Heart left ventricle (tissue), 16 donors: ENCODE results near the gene ACOT4. TPM values are rescaled to one million over a fixed set of nuclear protein-coding genes. Genes with fewer than 3 reads are reported as not detected.

Experiments used
- ATAC-seq, 4 donors: fragments of 200-7000 bp; cut with Tn5 transposase; one replicate each; pipeline ENCODE4 v1.9.1; 2020 to 2022; ENCODE audit warnings: moderate library complexity in 4 of 4, mild to moderate bottlenecking in 3 of 4, moderate number of reproducible peaks in 1 of 4
- DNase-seq, 5 donors: peaks; one replicate each; pipeline ENCODE4 v3.0.0-alpha.2; 2020
- H3K27ac ChIP-seq, 12 donors: fragments of 200-600 bp; sonication (generic) in 4 of 12; one replicate each; pipeline versions ENCODE4 v1.5.0 to v1.8.0; 2016 to 2022; ENCODE audit warnings: mild to moderate bottlenecking in 2 of 12
- H3K27me3 ChIP-seq, 9 donors: fragments of 200-600 bp; sonication (generic) in 2 of 9; one replicate each; pipeline versions ENCODE4 v1.5.1 to v1.8.0; 2016 to 2022; ENCODE audit warnings: mild to moderate bottlenecking in 3 of 9
- H3K36me3 ChIP-seq, 9 donors: fragments of 200-600 bp; sonication (generic) in 2 of 9; one replicate each; pipeline versions ENCODE4 v1.5.0 to v1.8.0; 2018 to 2022; ENCODE audit warnings: mild to moderate bottlenecking in 2 of 9
- H3K4me1 ChIP-seq, 12 donors: fragments of 200-600 bp; sonication (generic) in 4 of 12; one replicate each; pipeline versions ENCODE4 v1.5.0 to v1.8.0; 2016 to 2022; ENCODE audit warnings: mild to moderate bottlenecking in 3 of 12
- H3K4me3 ChIP-seq, 12 donors: fragments of 200-600 bp; sonication (generic) in 4 of 12; one replicate each; pipeline versions ENCODE4 v1.5.0 to v1.8.0; 2017 to 2022; ENCODE audit warnings: mild to moderate bottlenecking in 9 of 12, moderate library complexity in 4 of 12
- H3K9me3 ChIP-seq, 12 donors: fragments of 200-600 bp; sonication (generic) in 4 of 12; one replicate each; pipeline versions ENCODE4 v1.5.0 to v1.8.0; 2016 to 2022; ENCODE audit warnings: mild to moderate bottlenecking in 1 of 12
- POLR2A ChIP-seq, 2 donors: fragments of 450-650 bp; IDR thresholded peaks; one replicate each; pipeline ENCODE4 v1.6.1; 2017; ENCODE audit warnings: antibody characterized with exemption in 2 of 2, mild to moderate bottlenecking in 2 of 2, moderate library complexity in 2 of 2
- WGBS, 4 donors: extraction: QIAGEN DNeasy Blood & Tissue Kit in 2 of 4; methylation state at CpG; one replicate each; pipeline versions ENCODE4 v1.1.5 to v1.1.7; 2013 to 2018; 5-methylcytosine and 5-hydroxymethylcytosine counted together
- intact Hi-C, 10 donors: fragments of 100-400 bp; cut with DNase I; formaldehyde crosslinking; loops; one replicate each; pipeline versions ENCODE4 v1.11.1 to v1.14.2; 2022
- polyA plus RNA-seq, 2 donors: library from polyadenylated mRNA; stranded (reverse); fragments of 200-250 nt; gene quantifications; one replicate each; pipeline ENCODE4 v1.2.3, GENCODE V29; 2013
- total RNA-seq, 9 donors: library from RNA; depleted of rRNA in 2 of 9; stranded (reverse); fragments of >200 nt in 2 of 9; fragmentation: NEBNext Ultra II Directional in 3 of 9; extraction: Animal tissue kit (Norgen Biotek cat#: 25700) in 3 of 9; gene quantifications; one replicate each; pipeline versions ENCODE4 v1.1.0 to v1.2.4, GENCODE V29; 2016 to 2023
- TF ChIP-seq, protein P1 (sequence below), 12 donors: fragments of 200-600 bp; sonication (generic) in 4 of 12; IDR thresholded peaks; one replicate each; pipeline versions ENCODE4 v1.5.0 to v1.8.0; 2018 to 2022; ENCODE audit warnings: antibody characterized with exemption in 12 of 12, mild to moderate bottlenecking in 5 of 12
- donor health status: ischemic (EF 13 %, LVEDD 7.1; RV severe dilation, severe dysfunction).
- donor health status: healthy with polysubstance abuse.
- donor health status: DM: no; HTN: yes; CAD: no.
- donor health status: DM: no; HTN: no; CAD: no.
- donor health status: ischemic (EF 25% LVEDD 6.9; RV normal size, moderate dysfunction).
- donor health status: ischemic (EF 25% LVEDD 5.7; RV mildly dilated, moderate dysfunction).
- donor health status: healthy.
- donor health status: DM: yes; HTN: yes; CAD: no.
- donor health status: ischemic (EF 35%, LVEDD 5.7; RV mildly dilated, moderate dysfunction).
- donor health status: nonischemic (EF 11% LVEDD 7.7; RV severe dilation, severe dysfunction).
- donor health status: DM: yes; HTN: yes; CAD: no.
- donor health status: PGD.
- donor health status: ischemic (EF 29% LVEDD 5.4; RV normal size, mild dysfunction).
- donor health status: nonischemic (EF 23%, LVEDD 6.1; RV moderate dilation, normal function).

Gene ACOT4
- total and polyA plus RNA-seq, 11 donors: 0.27 to 2.4 (median 0.79) TPM

DNA sequence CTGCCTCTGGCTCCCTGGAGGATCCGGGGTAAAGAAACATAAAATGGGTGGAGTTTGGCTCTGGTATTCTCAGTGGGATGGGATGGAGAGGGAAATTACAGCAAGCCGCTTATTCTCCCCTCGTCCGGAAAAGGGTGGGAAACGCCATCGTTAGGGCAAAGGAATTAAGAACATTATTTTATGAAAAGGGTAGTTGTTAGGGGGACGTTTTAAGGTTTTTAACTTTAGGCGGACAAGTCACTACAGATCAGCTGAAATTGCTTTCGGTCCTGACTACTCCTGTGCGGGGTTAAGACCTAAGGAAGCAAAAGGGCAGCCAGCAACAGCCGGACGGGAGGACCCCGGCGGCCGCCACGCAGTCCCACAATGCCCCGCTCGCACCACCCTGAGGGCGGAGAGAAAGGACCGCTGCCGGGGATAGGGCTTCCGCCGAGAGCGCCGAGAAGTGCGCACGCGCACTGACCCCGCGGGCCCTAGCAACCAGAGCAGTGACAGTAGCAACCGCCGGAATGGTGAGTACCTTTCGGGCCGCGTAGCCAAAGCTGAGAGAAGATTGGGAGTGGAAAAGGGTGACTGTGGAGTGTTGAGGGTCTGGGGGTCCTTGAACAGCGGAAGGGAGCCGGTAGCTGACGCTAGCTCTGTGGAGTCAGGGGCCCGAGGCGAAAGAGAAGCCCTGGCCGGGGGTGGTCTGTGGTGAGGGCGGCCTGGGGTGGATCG lies 53.0 kb downstream of the ACOT4 start, which contains the start of gene DNAL1:
TSS of gene DNAL1 (plus strand) at position 456 of the 717 bp plus-strand sequence. CDS start at position 510, 54 bp downstream.
- intact Hi-C loops: loop anchor here in 2 of 10 donors (5.0 to 10.0 kb wide), 2 partner anchors 68 to 70 kb away; partner anchors contain the start of gene PNMA1 (in 2 of the 2)

DNA sequence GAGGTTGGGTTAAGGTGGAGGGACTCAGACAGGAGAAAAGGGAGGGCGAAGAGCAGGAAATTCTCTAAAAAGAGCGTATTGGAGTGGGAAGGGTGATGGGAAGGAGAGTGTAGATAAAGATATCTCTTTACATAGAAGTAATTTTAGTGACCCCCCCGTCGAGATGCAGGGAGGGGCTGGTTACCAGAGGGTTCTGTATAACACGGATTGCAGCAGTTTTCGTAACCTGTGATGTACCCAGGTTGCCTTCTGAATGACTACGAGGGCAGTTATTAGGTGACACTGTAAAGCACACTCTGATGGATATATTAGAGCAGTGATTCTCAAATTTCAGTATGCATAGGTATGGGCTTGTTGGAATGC lies 53.6 kb downstream of the ACOT4 start:
- Histone ChIP-seq H3K4me1 (peaks cover 0 to 18% (median 14%) of the 10 kb centered on the region in 12 donors), H3K27me3 (no peaks in the 10 kb centered on the region), H3K36me3 (no peaks in the 10 kb centered on the region), H3K27ac (peak overlapping the region in 11 of 12 donors; percentile 64 to 94 (median 89)), H3K9me3 (no peaks in the 10 kb centered on the region), H3K4me3 (peak overlapping the region; percentile 52 to 87 (median 78))
- intact Hi-C loops: loop anchor here in 2 of 10 donors (5.0 to 10.0 kb wide), 2 partner anchors 67 to 70 kb away; partner anchors contain the start of gene PNMA1 (in 2 of the 2)
- 6 to 9% (median 7%) methylated on average over 7 of the region's 7 CpGs for WGBS, 4 donors
- DNase-seq: no peak
- TF ChIP-seq, protein P1, sequence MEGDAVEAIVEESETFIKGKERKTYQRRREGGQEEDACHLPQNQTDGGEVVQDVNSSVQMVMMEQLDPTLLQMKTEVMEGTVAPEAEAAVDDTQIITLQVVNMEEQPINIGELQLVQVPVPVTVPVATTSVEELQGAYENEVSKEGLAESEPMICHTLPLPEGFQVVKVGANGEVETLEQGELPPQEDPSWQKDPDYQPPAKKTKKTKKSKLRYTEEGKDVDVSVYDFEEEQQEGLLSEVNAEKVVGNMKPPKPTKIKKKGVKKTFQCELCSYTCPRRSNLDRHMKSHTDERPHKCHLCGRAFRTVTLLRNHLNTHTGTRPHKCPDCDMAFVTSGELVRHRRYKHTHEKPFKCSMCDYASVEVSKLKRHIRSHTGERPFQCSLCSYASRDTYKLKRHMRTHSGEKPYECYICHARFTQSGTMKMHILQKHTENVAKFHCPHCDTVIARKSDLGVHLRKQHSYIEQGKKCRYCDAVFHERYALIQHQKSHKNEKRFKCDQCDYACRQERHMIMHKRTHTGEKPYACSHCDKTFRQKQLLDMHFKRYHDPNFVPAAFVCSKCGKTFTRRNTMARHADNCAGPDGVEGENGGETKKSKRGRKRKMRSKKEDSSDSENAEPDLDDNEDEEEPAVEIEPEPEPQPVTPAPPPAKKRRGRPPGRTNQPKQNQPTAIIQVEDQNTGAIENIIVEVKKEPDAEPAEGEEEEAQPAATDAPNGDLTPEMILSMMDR (IDR thresholded peaks at IDR 0.05): no peak
- no peak for TF ChIP-seq POLR2A (IDR thresholded peaks at IDR 0.05)
- no peak for ATAC-seq

More for the DNA sequence above, 53.0 kb downstream of the ACOT4 start, which contains the start of gene DNAL1:
- Histone ChIP-seq H3K4me1 (peaks cover 0 to 18% (median 14%) of the 10 kb centered on the region in 12 donors), H3K36me3 (no peaks in the 10 kb centered on the region), H3K27ac (peak within 1 kb of the TSS; percentile 74 to 94 (median 89)), H3K27me3 (no peaks in the 10 kb centered on the region), H3K4me3 (peak within 1 kb of the TSS; percentile 52 to 87 (median 78)), H3K9me3 (no peaks in the 10 kb centered on the region)
- peak; percentile 94 to 97 (median 95) for DNase-seq
- TF ChIP-seq, protein P1 (IDR thresholded peaks at IDR 0.05): peak in 1 of 12 donors; percentile 9
- peak in 1 of 2 donors; percentile 73 for TF ChIP-seq POLR2A (IDR thresholded peaks at IDR 0.05)
- peak; percentile 99 to 100 (median 100) for ATAC-seq
- 0 to 1% (median 0%) methylated on average over 40 to 43 of the region's 43 CpGs for WGBS, 4 donors

Other genes starting within 250 kb of the ACOT4 start
- 10 to 100 TPM; 22.4 to 59.1 (median 35.0) TPM for gene NUMB, start 133.3 kb upstream of the ACOT4 start, total RNA-seq
- gene NUMB, start 133.3 kb upstream of the ACOT4 start, polyA plus RNA-seq: 10 to 100 TPM; 18.2 to 28.7 TPM
- 10 to 100 TPM in 2 of 9 donors, 1 to 10 TPM in 7; 7.0 to 20.2 (median 9.2) TPM for gene RIOX1, start 100.9 kb upstream of the ACOT4 start, total RNA-seq
- 1 to 10 TPM; 5.0 to 7.5 TPM for gene RIOX1, start 100.9 kb upstream of the ACOT4 start, polyA plus RNA-seq
- 10 to 100 TPM in 7 of 9 donors, 1 to 10 TPM in 2; 6.0 to 34.4 (median 27.0) TPM for gene ACOT1, start 54.7 kb upstream of the ACOT4 start, total RNA-seq
- 10 to 100 TPM in 1 of 2 donors, 1 to 10 TPM in 1; 8.4 to 17.2 TPM for gene ACOT1, start 54.7 kb upstream of the ACOT4 start, polyA plus RNA-seq
- under 1 TPM in 5 of 9 donors, not detected in 4; 0.07 to 0.50 (median 0.25) TPM for gene HEATR4, start 32.9 kb upstream of the ACOT4 start, total RNA-seq
- gene HEATR4, start 32.9 kb upstream of the ACOT4 start, polyA plus RNA-seq: under 1 TPM; 0.04 to 0.11 TPM
- gene ACOT2, start 22.7 kb upstream of the ACOT4 start, total RNA-seq: 100 to 1,000 TPM; 101 to 235 (median 156) TPM
- 100 to 1,000 TPM in 1 of 2 donors, 10 to 100 TPM in 1; 79.0 to 104 TPM for gene ACOT2, start 22.7 kb upstream of the ACOT4 start, polyA plus RNA-seq
- gene ACOT6, start 20.6 kb downstream of the ACOT4 start, total RNA-seq: under 1 TPM in 1 of 9 donors, not detected in 8; 0.36 TPM
- gene ACOT6, start 20.6 kb downstream of the ACOT4 start, polyA plus RNA-seq: not detected
- gene DNAL1, start 53.1 kb downstream of the ACOT4 start, total RNA-seq: 10 to 100 TPM in 7 of 9 donors, 1 to 10 TPM in 2; 5.2 to 24.5 (median 13.3) TPM
- gene DNAL1, start 53.1 kb downstream of the ACOT4 start, polyA plus RNA-seq: 10 to 100 TPM in 1 of 2 donors, 1 to 10 TPM in 1; 8.9 to 19.2 TPM
- 10 to 100 TPM; 14.5 to 32.3 (median 25.9) TPM for gene PNMA1, start 122.5 kb downstream of the ACOT4 start, total RNA-seq
- gene PNMA1, start 122.5 kb downstream of the ACOT4 start, polyA plus RNA-seq: 10 to 100 TPM in 1 of 2 donors, 1 to 10 TPM in 1; 7.4 to 27.3 TPM